IMR-90 (cell line): ENCODE results near the gene ANKRD11.

ENCODE experiments used
- CEBPB ChIP-seq: IDR thresholded peaks from 2 replicates; pipeline ENCODE4 v1.6.1; 2012; ENCODE audit warnings: low read depth, low read length, improper control_type of control experiment
- POLR2A ChIP-seq: IDR thresholded peaks from 2 replicates; pipeline ENCODE4 v1.6.1; 2012; ENCODE audit warnings: mild to moderate bottlenecking, low read depth, low read length
- RAD21 ChIP-seq: IDR thresholded peaks from 2 replicates; pipeline ENCODE4 v1.6.1; 2012; ENCODE audit warnings: low read length, improper control_type of control experiment
- RCOR1 ChIP-seq: IDR thresholded peaks from 2 replicates; pipeline ENCODE4 v1.6.1; 2012; ENCODE audit warnings: mild to moderate bottlenecking, low read length, improper control_type of control experiment; ENCODE audit not compliant: insufficient replicate concordance
- RFX5 ChIP-seq: IDR thresholded peaks from 2 replicates; pipeline ENCODE4 v1.8.0; 2012; ENCODE audit warnings: low read depth, mild to moderate bottlenecking, low read length, moderate library complexity
- SMC3 ChIP-seq: fragments of 150-350 bp; IDR thresholded peaks from 2 replicates; pipeline ENCODE4 v1.6.1; 2016; ENCODE audit warnings: low read depth, mild to moderate bottlenecking, antibody characterized with exemption, low read length, moderate library complexity
- TF ChIP-seq, protein P1 (sequence below): conservative IDR thresholded peaks from 2 replicates; pipeline ENCODE4 v1.5.1; 2012; ENCODE audit warnings: mild to moderate bottlenecking, low read depth, low read length, improper control_type of control experiment
- TF ChIP-seq, protein P2 (sequence below): fragments of 150-350 bp; IDR thresholded peaks from 2 replicates; pipeline ENCODE4 v1.6.1; 2017; ENCODE audit warnings: mild to moderate bottlenecking, antibody characterized with exemption, low read length, low read depth

DNA sequence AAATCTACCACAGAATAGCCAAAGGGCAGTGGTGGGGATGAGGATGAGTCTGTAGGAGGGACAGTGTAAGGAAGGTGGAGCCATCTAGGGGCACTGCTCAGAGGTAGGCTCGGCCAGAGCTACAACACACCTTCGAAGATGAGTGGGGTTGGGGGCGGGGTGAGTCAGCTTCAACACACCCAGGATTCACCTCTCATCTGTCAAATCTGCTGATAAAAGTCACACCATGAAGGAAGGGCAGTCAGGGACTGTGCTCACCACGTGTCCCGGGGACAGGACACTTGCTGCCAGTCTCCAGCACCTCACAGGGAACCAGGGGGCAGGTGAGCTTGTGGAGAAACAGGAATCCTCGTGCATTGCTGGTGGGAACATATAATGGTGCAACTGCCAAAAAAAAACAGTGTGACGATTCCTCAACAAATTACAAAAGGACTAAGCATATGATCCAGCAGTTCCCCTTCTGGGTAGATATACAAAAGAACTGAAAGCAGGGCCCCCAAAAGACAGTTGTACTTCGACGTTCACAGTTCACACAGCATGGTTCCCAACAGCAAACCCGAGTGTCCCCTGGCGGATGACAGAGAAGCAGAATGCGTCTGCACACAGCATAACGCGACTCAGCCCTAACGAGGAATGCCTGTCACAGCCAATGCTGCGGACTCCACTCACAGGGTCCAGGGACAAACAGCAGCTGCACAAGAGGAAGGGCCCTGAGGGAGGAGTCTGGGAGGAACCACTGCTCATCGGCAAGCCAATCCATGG lies 133.1 kb downstream of the ANKRD11 start:
- TF ChIP-seq, protein P1, sequence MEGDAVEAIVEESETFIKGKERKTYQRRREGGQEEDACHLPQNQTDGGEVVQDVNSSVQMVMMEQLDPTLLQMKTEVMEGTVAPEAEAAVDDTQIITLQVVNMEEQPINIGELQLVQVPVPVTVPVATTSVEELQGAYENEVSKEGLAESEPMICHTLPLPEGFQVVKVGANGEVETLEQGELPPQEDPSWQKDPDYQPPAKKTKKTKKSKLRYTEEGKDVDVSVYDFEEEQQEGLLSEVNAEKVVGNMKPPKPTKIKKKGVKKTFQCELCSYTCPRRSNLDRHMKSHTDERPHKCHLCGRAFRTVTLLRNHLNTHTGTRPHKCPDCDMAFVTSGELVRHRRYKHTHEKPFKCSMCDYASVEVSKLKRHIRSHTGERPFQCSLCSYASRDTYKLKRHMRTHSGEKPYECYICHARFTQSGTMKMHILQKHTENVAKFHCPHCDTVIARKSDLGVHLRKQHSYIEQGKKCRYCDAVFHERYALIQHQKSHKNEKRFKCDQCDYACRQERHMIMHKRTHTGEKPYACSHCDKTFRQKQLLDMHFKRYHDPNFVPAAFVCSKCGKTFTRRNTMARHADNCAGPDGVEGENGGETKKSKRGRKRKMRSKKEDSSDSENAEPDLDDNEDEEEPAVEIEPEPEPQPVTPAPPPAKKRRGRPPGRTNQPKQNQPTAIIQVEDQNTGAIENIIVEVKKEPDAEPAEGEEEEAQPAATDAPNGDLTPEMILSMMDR = no peak
- no peak for TF ChIP-seq SMC3
- TF ChIP-seq, protein P2, sequence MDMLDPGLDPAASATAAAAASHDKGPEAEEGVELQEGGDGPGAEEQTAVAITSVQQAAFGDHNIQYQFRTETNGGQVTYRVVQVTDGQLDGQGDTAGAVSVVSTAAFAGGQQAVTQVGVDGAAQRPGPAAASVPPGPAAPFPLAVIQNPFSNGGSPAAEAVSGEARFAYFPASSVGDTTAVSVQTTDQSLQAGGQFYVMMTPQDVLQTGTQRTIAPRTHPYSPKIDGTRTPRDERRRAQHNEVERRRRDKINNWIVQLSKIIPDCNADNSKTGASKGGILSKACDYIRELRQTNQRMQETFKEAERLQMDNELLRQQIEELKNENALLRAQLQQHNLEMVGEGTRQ = no peak
- no peak for TF ChIP-seq RAD21
- no peak for TF ChIP-seq POLR2A
- no peak for TF ChIP-seq CEBPB
- TF ChIP-seq RFX5 = no peak
- no peak for TF ChIP-seq RCOR1
